ENCODE measurements around the gene ENTREP3.

- no peak for TF ChIP-seq CTCF (IDR thresholded peaks at IDR 0.05; ENCODE audit: low read depth, low read length, poor library complexity, severe bottlenecking)
- TF ChIP-seq EZH2phosphoT487 (IDR thresholded peaks at IDR 0.05; ENCODE audit: borderline replicate concordance, low read length) = no peak
These were observed 12.1 kb upstream of the ENTREP3 start for GRCh38 chr1:155267373-155267772.

Measured in DOHH2 (cell line).